ENCODE data around the gene SMIM36. TPM values are rescaled to one million over a fixed set of nuclear protein-coding genes. Genes with fewer than 3 reads are reported as not detected.
A peak's percentile ranks its signal among the peaks of the same experiment; 100 is the strongest.
"Not testable (repeated sequence)": the region's sequence is repeated elsewhere in the genome, so short reads cannot be mapped to it uniquely, and the experiment has no call there.

Gene SMIM36
- total RNA-seq, 2 experiments from 2014 or later: not detected

- no peaks in the 10 kb centered on the region for H3K9me3 Mint-ChIP-seq
These were observed 26.7 kb downstream of the SMIM36 start for GRCh38 chr17:55484575-55484974.

GRCh38 chr17:55482591-55483389, 28.5 kb downstream of the SMIM36 start:
- Mint-ChIP-seq H3K36me3 (no peaks in the 10 kb centered on the region), H3K4me3 (no peak overlapping the region), H3K27me3 (no peaks in the 10 kb centered on the region), H3K27ac (no peak overlapping the region), H3K4me1 (no peaks in the 10 kb centered on the region), H3K9me3 (no peaks in the 10 kb centered on the region)
- DNase-seq: no peak

More at GRCh38 chr17:55484575-55484974, 26.7 kb downstream of the SMIM36 start:
- no peak overlapping the region for H3K4me3 Mint-ChIP-seq
- H3K4me1 Mint-ChIP-seq: no peaks in the 10 kb centered on the region
- no peaks in the 10 kb centered on the region for H3K36me3 Mint-ChIP-seq
- H3K27me3 Mint-ChIP-seq: no peaks in the 10 kb centered on the region
- H3K27ac Mint-ChIP-seq: no peak overlapping the region
- DNase-seq: no peak

DNA sequence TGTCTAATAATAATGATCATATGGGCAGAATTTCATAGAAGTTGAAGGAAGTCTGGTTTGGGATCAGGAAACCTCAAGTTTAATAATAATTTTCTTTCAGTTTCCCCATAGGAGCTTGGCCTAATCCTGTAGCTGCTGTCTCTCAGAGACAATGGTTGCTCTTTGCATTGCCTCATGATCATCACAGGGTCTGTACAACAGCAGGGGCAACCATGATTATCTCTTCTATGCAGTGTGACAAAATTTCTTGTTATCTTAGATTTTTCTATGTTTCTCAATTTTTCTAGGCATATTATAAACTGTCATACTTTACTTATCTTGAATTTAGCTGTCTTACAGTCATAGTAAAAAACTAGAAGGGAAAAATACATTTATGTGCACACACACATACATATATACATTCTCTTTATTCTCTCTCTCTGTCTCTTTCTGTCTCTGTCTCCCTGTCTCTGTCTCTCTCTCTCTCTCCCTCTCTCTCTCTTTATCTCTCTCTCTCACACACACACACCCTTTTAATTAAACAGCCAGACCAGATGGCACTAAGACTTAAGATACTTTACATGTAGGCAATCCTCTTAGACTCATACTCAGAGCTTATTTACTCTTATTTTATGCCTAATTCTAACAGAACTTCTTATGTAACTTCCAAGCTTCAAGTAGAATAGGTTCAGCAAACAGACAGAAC, 30.5 kb downstream of the SMIM36 start:
- no peak overlapping the region for H3K4me3 Mint-ChIP-seq
- H3K9me3 Mint-ChIP-seq: no peaks in the 10 kb centered on the region
- H3K27ac Mint-ChIP-seq: no peak overlapping the region
- H3K4me1 Mint-ChIP-seq: no peaks in the 10 kb centered on the region
- no peaks in the 10 kb centered on the region for H3K27me3 Mint-ChIP-seq
- no peaks in the 10 kb centered on the region for H3K36me3 Mint-ChIP-seq
- no peak for DNase-seq

DNA sequence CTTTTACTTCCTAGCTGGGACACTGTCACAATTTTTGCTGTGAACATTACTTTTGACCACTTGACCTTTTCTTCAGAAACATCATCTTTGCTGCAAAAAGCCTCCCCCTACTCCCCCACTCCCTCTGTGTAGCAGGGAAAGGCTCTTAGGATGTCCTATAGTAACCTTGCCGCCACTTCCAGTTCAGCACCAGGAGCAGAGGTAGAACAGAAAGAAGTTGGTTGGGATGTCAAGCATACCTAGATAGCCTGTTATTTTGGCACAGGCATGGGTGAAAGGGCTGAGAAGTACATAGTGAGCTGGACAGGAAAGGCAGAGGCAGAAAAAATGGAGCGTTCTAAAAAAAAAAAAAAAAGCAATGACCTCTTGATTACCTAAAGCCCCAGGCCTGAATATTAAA, 31.3 kb downstream of the SMIM36 start:
- H3K4me3 Mint-ChIP-seq: no peak overlapping the region
- no peaks in the 10 kb centered on the region for H3K27me3 Mint-ChIP-seq
- no peaks in the 10 kb centered on the region for H3K4me1 Mint-ChIP-seq
- no peak for DNase-seq
- H3K36me3 Mint-ChIP-seq: no peaks in the 10 kb centered on the region
- H3K27ac Mint-ChIP-seq: no peak overlapping the region
- no peaks in the 10 kb centered on the region for H3K9me3 Mint-ChIP-seq

GRCh38 chr17:55478971-55479370, 32.3 kb downstream of the SMIM36 start:
- H3K4me1 Mint-ChIP-seq: no peaks in the 10 kb centered on the region
- H3K9me3 Mint-ChIP-seq: no peaks in the 10 kb centered on the region
- H3K27ac Mint-ChIP-seq: no peak overlapping the region
- no peak overlapping the region for H3K4me3 Mint-ChIP-seq
- DNase-seq: no peak
- H3K27me3 Mint-ChIP-seq: no peaks in the 10 kb centered on the region
- no peaks in the 10 kb centered on the region for H3K36me3 Mint-ChIP-seq

DNA sequence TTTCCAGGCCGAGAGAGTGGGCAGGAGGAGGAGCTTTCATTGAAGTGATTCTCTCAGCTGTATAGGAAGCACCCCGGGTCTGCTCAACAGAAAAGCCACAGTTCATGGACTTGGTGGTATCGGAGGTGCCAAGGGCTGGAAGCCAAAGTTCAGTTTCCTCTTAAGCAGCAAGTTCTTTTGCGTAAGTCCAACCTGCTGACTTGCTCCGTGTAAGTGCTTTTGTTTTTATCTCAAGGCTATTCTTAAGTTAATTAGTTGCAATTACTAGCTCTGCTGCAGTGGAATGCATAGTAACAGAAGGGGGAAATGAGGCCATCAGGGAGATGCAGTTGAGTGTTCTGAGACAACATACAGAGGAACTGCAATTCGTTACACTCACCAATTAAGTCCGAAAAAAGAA, 44.6 kb downstream of the SMIM36 start:
- Mint-ChIP-seq H3K36me3 (no peaks in the 10 kb centered on the region), H3K27ac (no peak overlapping the region), H3K4me1 (peaks cover 6% of the 10 kb centered on the region)

DNA sequence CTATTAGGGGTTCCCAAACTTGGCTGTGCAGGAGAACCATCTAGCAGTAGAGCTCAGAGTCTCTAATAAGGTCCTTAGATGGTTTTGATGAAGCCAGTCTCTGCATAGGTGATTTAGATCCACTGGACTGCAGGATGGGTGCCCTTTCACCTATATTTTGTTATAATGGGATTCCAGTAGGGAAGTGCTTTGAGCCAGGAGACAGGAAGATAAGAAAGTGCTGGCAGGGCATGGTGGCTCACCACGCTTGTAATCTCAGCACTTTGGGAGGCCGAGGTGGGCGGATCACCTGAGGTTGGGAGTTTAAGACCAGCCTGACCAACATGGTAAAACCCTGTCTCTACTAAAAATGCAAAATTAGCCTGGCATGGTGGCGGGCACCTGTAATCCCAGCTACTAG, 45.5 kb downstream of the SMIM36 start:
- H3K36me3 Mint-ChIP-seq, DNase-seq, H3K27me3 Mint-ChIP-seq, H3K9me3 Mint-ChIP-seq, H3K27ac Mint-ChIP-seq, H3K4me1 Mint-ChIP-seq, H3K4me3 Mint-ChIP-seq: not testable (repeated sequence)

More for the DNA sequence above, 44.6 kb downstream of the SMIM36 start:
- Mint-ChIP-seq H3K27me3 (no peaks in the 10 kb centered on the region), H3K9me3 (no peaks in the 10 kb centered on the region), H3K4me3 (no peak overlapping the region)
- DNase-seq: no peak

GRCh38 chr17:55463600-55463999, 47.7 kb downstream of the SMIM36 start:
- peak; percentile 2 for DNase-seq
- Mint-ChIP-seq H3K4me3 (no peak overlapping the region), H3K27ac (no peak overlapping the region), H3K27me3 (no peaks in the 10 kb centered on the region), H3K9me3 (no peaks in the 10 kb centered on the region), H3K36me3 (no peaks in the 10 kb centered on the region), H3K4me1 (peaks cover 14% of the 10 kb centered on the region)

DNA sequence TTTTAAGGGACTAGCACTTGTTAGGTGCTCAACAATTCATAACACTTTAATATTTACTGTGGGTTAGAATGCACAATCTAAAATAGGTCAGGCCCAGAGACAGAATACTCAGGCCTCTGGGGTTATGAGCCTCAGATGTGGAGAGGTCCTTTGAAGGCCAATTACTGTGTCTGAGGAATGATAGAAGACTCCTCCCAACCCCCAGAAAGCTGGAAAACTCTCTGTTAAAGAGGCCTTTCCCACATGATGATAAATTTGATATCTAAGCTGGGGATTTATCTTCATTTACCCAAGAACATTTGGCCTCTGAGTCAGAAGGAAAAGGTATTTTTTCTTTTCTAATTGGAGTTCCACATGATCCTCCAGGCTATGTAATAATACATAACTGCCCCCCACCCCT, 48.5 kb downstream of the SMIM36 start:
- Mint-ChIP-seq H3K9me3 (no peaks in the 10 kb centered on the region), H3K27ac (no peak overlapping the region), H3K4me1 (peaks cover 15% of the 10 kb centered on the region), H3K36me3 (no peaks in the 10 kb centered on the region), H3K4me3 (no peak overlapping the region), H3K27me3 (no peaks in the 10 kb centered on the region)
- no peak for DNase-seq

GRCh38 chr17:55462234-55462633, 49.0 kb downstream of the SMIM36 start:
- no peaks in the 10 kb centered on the region for H3K27me3 Mint-ChIP-seq
- no peaks in the 10 kb centered on the region for H3K36me3 Mint-ChIP-seq
- no peak overlapping the region for H3K4me3 Mint-ChIP-seq
- no peak overlapping the region for H3K27ac Mint-ChIP-seq
- no peak for DNase-seq
- peaks cover 15% of the 10 kb centered on the region for H3K4me1 Mint-ChIP-seq
- no peaks in the 10 kb centered on the region for H3K9me3 Mint-ChIP-seq

GRCh38 chr17:55458978-55459377, 52.3 kb downstream of the SMIM36 start:
- Mint-ChIP-seq H3K9me3 (no peaks in the 10 kb centered on the region), H3K27ac (no peak overlapping the region), H3K4me3 (no peak overlapping the region), H3K27me3 (peaks cover 3% of the 10 kb centered on the region), H3K4me1 (peaks cover 15% of the 10 kb centered on the region), H3K36me3 (no peaks in the 10 kb centered on the region)
- peak; percentile 52 for DNase-seq

DNA sequence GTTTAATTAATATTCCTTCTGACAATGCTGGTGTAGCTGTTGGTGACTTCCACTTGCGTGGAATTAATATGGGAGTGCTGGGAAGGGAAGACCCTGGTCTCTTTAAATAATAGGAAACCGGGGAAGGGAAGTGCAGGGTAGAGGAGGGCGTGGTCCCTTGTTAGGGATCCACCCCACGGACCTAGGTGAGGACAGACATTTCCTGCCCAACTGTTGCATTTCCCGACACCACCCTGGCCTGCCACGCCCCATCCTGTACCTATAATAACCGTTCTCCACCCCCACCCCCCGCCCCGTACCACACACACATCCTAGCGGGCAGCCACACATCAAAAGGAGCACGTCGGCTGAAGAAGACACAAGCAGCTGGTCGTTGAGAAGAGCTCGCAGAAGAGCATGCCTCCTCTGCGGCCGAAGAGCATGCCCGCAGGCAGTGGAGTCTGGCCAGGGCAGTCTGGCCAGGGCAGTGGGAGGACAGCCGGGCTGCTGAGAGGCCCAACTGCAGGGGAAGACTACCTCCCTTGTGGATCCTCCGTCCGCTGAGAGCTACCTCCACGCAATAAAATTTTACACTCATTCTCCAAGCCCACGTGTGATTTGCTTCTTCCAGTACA, 52.9 kb downstream of the SMIM36 start:
- H3K4me3 Mint-ChIP-seq: no peak overlapping the region
- DNase-seq: no peak
- peaks cover 3% of the 10 kb centered on the region for H3K27me3 Mint-ChIP-seq
- no peaks in the 10 kb centered on the region for H3K36me3 Mint-ChIP-seq
- no peak overlapping the region for H3K27ac Mint-ChIP-seq
- no peaks in the 10 kb centered on the region for H3K9me3 Mint-ChIP-seq
- peaks cover 10% of the 10 kb centered on the region for H3K4me1 Mint-ChIP-seq

DNA sequence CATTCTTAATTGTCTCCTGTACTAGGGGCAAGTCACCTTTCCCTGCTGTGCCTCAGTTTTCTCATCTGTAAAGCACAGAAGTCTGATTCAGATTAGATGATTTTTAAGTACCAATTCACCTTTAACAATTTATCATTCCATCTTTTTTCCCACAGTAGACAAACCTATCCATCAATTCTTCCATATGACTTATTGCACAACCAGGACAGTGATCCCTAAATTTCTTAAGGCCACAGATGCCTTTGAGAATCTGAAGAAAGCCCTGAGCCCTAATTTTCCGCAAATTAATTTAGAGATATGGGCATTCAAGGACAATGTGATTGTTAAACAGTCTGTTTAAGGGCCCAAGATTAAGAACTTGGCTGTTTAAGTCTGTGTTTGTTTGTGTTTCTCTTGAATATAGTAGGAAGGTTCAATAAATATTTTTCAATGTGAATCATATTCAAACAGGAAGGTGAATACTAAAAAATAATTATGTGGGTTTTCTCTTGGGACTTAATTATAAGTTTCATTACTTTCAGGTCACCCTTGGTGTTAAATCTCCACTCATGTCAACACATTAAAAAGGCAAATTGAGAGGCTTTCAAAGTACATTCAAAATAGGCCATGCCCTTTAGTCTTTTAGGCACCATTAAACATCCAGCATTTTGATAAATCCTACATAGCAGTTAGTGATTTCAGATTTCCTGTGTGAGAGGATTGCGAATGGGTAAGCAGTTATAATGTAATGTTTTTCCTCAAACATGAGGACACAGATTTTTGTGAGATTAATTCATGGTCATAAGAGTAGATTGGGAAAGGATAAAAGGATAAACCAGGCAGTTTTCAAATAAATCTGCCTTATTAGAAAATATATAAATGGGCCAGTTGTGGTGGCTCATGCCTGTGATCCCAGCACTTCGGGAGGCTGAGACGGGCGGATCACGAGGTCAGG, 54.7 kb downstream of the SMIM36 start:
- no peaks in the 10 kb centered on the region for H3K9me3 Mint-ChIP-seq
- no peak overlapping the region for H3K27ac Mint-ChIP-seq
- no peak for DNase-seq
- H3K4me3 Mint-ChIP-seq: no peak overlapping the region
- peaks cover 3% of the 10 kb centered on the region for H3K27me3 Mint-ChIP-seq
- H3K4me1 Mint-ChIP-seq: peaks cover 10% of the 10 kb centered on the region
- no peaks in the 10 kb centered on the region for H3K36me3 Mint-ChIP-seq

DNA sequence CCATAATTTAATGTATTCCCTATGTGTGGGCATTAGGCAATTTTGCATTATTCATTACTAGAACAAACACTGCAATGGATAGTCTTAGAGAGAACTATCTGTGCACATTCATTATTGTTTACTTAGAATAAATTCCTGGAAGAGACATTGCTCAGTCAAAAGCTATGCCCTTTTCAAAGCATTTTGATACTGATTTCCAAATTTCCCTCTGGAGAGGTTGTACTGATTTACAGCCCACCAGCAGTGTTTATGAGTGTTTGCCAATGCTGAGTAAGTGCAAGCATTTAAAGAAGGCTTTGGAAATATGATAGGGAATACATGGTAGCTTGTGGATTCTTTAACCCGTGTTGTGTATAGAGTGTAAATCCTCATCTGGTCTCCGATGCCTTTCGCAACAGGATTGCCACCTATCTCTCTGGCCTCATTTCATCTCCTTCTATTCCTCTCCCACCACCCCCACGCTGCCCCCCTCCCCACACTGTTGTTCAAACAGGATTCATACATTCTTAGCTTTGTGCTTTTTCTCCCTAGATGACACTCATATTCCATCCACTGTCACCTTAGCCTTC, 56.3 kb downstream of the SMIM36 start:
- Mint-ChIP-seq H3K36me3 (no peaks in the 10 kb centered on the region), H3K27me3 (peaks cover 3% of the 10 kb centered on the region), H3K4me1 (peaks cover 13% of the 10 kb centered on the region), H3K27ac (no peak overlapping the region), H3K9me3 (no peaks in the 10 kb centered on the region), H3K4me3 (no peak overlapping the region)
- DNase-seq: no peak

Measured in activated naive CD8-positive, alpha-beta T cell treated with anti-CD3 and anti-CD28 coated beads for 36 hours (primary cell).